Urinary bladder (tissue), 4 donors: ENCODE data around the gene FAM237A. TPM values are rescaled to one million over a fixed set of nuclear protein-coding genes. Genes with fewer than 3 reads are reported as not detected.

ENCODE experiments used
- DNase-seq: peaks from one replicate; pipeline ENCODE4 v3.0.0-alpha.2; 2015; ENCODE audit errors: extremely low spot score
- H3K27ac ChIP-seq: one replicate; pipeline ENCODE4 v1.5.1; 2013; ENCODE audit warnings: low read depth, mild to moderate bottlenecking, moderate library complexity
- H3K36me3 ChIP-seq: one replicate; pipeline ENCODE4 v1.6.1; 2013; ENCODE audit warnings: mild to moderate bottlenecking, moderate library complexity; ENCODE audit not compliant: insufficient read depth
- H3K4me1 ChIP-seq: one replicate; pipeline ENCODE4 v1.6.1; 2013; ENCODE audit warnings: mild to moderate bottlenecking, moderate library complexity; ENCODE audit not compliant: insufficient read depth
- H3K4me3 ChIP-seq: one replicate; pipeline ENCODE4 v1.5.1; 2013; ENCODE audit warnings: low read depth, low read length
- WGBS: extraction: QIAGEN DNeasy Blood & Tissue Kit; methylation state at CpG from one replicate; pipeline ENCODE4 v1.1.7; 2013; 5-methylcytosine and 5-hydroxymethylcytosine counted together
- polyA plus RNA-seq: library from polyadenylated mRNA; stranded (reverse); fragments of 200-250 nt; gene quantifications from one replicate; pipeline ENCODE4 v1.2.3, GENCODE V29; 2013
- total RNA-seq: library from RNA; depleted of rRNA; stranded (reverse); fragments of >200 nt; gene quantifications from one replicate; pipeline ENCODE4 v1.2.3, GENCODE V29; 2014
- donor health status: healthy with polysubstance abuse.
- donor health status: healthy.

FAM237A gene
- total and polyA plus RNA-seq, 2 donors: not detected

DNA sequence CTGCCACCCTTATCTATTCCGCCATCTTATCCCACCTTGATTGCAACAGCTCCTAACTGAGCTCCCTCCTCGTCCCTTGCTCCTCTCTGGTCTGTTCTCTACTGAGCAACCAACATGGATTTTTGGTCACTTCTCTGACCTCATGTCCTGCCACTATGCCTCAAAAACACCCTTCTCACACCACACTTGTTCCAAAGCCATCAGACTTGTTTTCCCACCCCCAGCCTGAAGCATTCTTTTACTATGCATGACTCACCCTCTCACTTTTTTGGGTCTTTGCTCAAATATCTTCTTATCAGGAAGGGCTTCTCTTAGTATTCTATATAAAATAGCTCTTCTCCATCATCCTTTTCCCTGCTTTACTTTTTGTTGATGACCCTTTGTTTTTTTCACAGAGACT is 2.7 kb upstream of the FAM237A start:
- DNase-seq: no peak
- no peak overlapping the region for H3K4me3 ChIP-seq
- H3K27ac ChIP-seq: no peak overlapping the region
- 17% methylated on average over 2 of the region's 2 CpGs for WGBS
- no peaks in the 10 kb centered on the region for H3K4me1 ChIP-seq
- H3K36me3 ChIP-seq: no peaks in the 10 kb centered on the region

DNA sequence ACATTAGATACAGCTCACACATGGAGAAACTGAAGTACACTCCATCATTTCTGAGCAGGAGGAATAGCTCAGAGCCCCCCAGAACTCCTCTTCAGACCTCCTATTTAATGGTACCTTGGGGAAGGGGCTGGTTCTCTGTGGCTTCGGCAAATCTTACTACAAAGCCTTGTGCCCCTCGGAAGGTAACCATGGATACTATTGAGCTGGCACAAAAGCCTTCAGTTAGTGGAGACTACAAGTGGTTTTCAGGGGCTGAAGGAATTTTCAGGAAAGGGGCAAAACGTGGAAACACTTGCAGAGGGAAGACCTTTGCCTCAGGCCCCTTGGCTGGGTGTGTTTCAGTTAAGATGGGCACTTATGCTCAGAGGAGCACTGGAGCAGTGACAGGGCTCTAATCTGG is 1.1 kb upstream of the FAM237A start:
- no peaks in the 10 kb centered on the region for H3K36me3 ChIP-seq
- whole genome bisulfite sequencing: 42% methylated on average over 3 of the region's 3 CpGs
- no peak overlapping the region for H3K27ac ChIP-seq
- DNase-seq: no peak
- no peak overlapping the region for H3K4me3 ChIP-seq
- no peaks in the 10 kb centered on the region for H3K4me1 ChIP-seq

- Histone ChIP-seq H3K4me1 (no peaks in the 10 kb centered on the region), H3K36me3 (no peaks in the 10 kb centered on the region), H3K27ac (no peak overlapping the region), H3K4me3 (no peak overlapping the region)
- DNase-seq: no peak
- 69% methylated on average over 1 of the region's 1 CpG for WGBS
Observed at GRCh38 chr2:206647985-206648384, 5.7 kb downstream of the FAM237A start.

GRCh38 chr2:206657087-206657486 is 14.8 kb downstream of the FAM237A start:
- Histone ChIP-seq H3K4me3 (no peak overlapping the region), H3K4me1 (no peaks in the 10 kb centered on the region), H3K27ac (no peak overlapping the region), H3K36me3 (no peaks in the 10 kb centered on the region)
- no peak for DNase-seq
- WGBS: 95% methylated on average over 1 of the region's 1 CpG

DNA sequence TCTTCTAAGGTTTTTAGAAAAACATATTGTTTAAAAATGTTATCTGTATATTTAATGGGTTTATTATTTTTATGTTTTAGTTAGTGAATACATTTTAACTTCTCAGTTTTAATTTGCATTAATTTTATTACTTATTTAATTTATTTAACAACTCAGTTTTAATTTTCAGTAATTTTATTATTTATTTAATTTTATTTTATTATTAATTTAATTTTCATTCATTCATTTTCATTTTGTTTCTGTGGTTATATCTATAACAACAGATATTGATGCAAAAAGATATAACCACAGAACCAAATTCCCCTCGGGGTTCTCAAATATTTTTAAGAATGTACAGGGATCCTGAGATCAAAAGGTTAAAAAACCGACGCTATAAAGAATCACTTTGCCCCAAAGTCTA is 23.0 kb downstream of the FAM237A start:
- Histone ChIP-seq H3K36me3 (no peaks in the 10 kb centered on the region), H3K27ac (no peak overlapping the region), H3K4me1 (no peaks in the 10 kb centered on the region), H3K4me3 (no peak overlapping the region)
- WGBS: 81% methylated on average over 3 of the region's 3 CpGs
- no peak for DNase-seq

- WGBS: 78% methylated on average over 7 of the region's 7 CpGs
- Histone ChIP-seq H3K4me1 (no peaks in the 10 kb centered on the region), H3K27ac (no peak overlapping the region), H3K36me3 (no peaks in the 10 kb centered on the region), H3K4me3 (no peak overlapping the region)
- DNase-seq: no peak
Observed at GRCh38 chr2:206670531-206671319, 28.4 kb downstream of the FAM237A start.

DNA sequence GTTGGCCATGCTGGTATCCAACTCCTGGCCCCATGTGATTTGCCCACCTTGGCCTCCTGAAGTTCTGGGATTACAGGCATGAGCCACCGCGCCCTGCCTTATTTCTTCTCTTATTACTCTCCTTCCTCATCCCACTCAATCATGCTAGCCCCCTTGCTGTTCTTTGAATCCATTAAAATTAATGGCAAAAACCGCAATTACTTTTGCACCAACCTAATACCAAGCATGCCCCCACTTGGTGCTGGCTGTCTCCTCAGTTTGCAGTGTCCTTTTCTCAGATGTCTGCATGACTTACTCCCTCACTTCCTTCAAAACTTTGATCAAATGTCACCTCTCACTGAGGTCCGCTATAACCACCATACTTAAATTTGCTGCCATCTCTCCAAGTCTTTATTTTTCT is 41.3 kb downstream of the FAM237A start:
- Histone ChIP-seq H3K27ac (no peak overlapping the region), H3K4me3 (no peak overlapping the region), H3K36me3 (no peaks in the 10 kb centered on the region), H3K4me1 (no peaks in the 10 kb centered on the region)
- 89% methylated on average over 4 of the region's 4 CpGs for WGBS
- no peak for DNase-seq

GRCh38 chr2:206688453-206688852 is 46.2 kb downstream of the FAM237A start:
- Histone ChIP-seq H3K36me3 (no peaks in the 10 kb centered on the region), H3K27ac (no peak overlapping the region), H3K4me1 (no peaks in the 10 kb centered on the region), H3K4me3 (no peak overlapping the region)
- 64% methylated on average over 2 of the region's 2 CpGs for whole genome bisulfite sequencing
- DNase-seq: no peak

DNA sequence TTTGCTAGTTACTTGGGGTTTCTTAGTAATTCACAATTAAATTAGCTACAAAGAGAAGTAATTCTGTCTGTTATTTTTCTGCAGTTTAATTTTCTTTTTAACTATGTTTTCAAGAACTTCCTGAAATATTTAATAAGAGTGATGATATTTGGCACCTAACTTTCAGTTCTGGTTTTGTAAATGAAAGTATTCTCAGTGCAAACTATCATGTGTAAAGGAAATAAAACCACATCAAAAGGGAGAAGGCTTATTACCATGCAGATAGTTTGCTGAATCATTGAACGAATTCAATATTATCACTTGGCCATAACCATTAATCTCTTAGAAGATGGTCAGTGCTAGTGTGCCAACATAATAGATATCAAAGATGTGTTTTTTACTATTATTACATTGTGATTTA is 46.7 kb downstream of the FAM237A start:
- no peak for DNase-seq
- WGBS: 72% methylated on average over 1 of the region's 1 CpG
- Histone ChIP-seq H3K36me3 (no peaks in the 10 kb centered on the region), H3K27ac (no peak overlapping the region), H3K4me1 (no peaks in the 10 kb centered on the region), H3K4me3 (no peak overlapping the region)

GRCh38 chr2:206692971-206693370 is 50.7 kb downstream of the FAM237A start:
- no peak overlapping the region for H3K4me3 ChIP-seq
- no peaks in the 10 kb centered on the region for H3K36me3 ChIP-seq
- H3K27ac ChIP-seq: no peak overlapping the region
- H3K4me1 ChIP-seq: no peaks in the 10 kb centered on the region
- 83% methylated on average over 7 of the region's 7 CpGs for WGBS
- no peak for DNase-seq

- Histone ChIP-seq H3K4me3 (no peak overlapping the region), H3K4me1 (no peaks in the 10 kb centered on the region), H3K27ac (no peak overlapping the region), H3K36me3 (no peaks in the 10 kb centered on the region)
- 31% methylated on average over 5 of the region's 5 CpGs for WGBS
- DNase-seq: peak; percentile 14
Observed at GRCh38 chr2:206693399-206694137, 51.3 kb downstream of the FAM237A start.

GRCh38 chr2:206696910-206697309 is 54.6 kb downstream of the FAM237A start:
- Histone ChIP-seq H3K27ac (no peak overlapping the region), H3K36me3 (no peaks in the 10 kb centered on the region), H3K4me3 (no peak overlapping the region), H3K4me1 (no peaks in the 10 kb centered on the region)
- DNase-seq: no peak

DNA sequence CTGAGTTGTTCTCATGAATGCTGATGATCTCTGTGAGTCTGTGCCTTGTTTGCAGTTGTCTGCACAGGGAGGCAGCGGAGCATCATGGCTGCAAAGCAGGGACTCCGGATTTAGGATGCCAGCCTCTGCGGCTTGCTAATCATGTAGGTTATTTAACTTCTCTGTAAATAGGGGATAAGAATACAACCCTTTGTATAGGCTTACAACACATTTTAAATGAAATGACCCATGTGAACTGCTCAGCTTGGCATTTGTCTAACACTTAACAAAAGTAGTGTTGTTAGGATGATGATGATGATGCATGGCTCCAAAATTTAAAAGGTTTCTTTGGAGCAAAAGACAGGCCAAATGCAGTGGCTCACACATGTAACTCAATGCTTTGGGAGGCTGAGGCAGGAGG is 56.5 kb downstream of the FAM237A start:
- H3K4me1 ChIP-seq: no peaks in the 10 kb centered on the region
- DNase-seq: no peak
- 83% methylated on average over 3 of the region's 3 CpGs for WGBS
- H3K36me3 ChIP-seq: no peaks in the 10 kb centered on the region
- no peak overlapping the region for H3K27ac ChIP-seq
- H3K4me3 ChIP-seq: no peak overlapping the region
